ENCODE data around the gene ZBTB44.

ZBTB44 gene

DNA sequence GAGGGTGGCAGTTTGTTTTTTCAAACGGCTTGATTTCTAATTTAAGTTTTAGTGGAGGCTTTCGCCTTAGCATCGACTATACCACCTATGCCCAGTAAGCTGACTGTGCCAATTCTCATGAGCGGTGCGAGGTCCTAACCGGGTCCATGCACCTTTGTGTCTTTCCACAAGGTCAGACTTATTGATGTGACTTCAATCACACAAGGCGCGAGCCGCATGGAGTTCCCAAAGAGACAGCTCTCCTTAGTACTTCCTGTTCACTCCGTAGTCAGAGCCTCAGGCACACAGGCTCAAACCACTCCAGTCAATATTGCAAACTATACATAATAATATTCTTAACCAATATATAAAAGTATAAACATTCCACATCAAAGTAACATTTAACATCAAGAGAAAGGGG, 136.9 kb downstream of the ZBTB44 start:
- no peak for ATAC-seq

More for the DNA sequence above, 136.9 kb downstream of the ZBTB44 start:
- TF ChIP-seq OSR1 (CRISPR knock-in tag; IDR thresholded peaks at IDR 0.05), result no peak
- TF ChIP-seq, protein P1, sequence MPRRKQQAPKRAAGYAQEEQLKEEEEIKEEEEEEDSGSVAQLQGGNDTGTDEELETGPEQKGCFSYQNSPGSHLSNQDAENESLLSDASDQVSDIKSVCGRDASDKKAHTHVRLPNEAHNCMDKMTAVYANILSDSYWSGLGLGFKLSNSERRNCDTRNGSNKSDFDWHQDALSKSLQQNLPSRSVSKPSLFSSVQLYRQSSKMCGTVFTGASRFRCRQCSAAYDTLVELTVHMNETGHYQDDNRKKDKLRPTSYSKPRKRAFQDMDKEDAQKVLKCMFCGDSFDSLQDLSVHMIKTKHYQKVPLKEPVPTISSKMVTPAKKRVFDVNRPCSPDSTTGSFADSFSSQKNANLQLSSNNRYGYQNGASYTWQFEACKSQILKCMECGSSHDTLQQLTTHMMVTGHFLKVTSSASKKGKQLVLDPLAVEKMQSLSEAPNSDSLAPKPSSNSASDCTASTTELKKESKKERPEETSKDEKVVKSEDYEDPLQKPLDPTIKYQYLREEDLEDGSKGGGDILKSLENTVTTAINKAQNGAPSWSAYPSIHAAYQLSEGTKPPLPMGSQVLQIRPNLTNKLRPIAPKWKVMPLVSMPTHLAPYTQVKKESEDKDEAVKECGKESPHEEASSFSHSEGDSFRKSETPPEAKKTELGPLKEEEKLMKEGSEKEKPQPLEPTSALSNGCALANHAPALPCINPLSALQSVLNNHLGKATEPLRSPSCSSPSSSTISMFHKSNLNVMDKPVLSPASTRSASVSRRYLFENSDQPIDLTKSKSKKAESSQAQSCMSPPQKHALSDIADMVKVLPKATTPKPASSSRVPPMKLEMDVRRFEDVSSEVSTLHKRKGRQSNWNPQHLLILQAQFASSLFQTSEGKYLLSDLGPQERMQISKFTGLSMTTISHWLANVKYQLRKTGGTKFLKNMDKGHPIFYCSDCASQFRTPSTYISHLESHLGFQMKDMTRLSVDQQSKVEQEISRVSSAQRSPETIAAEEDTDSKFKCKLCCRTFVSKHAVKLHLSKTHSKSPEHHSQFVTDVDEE (CRISPR knock-in tag; IDR thresholded peaks at IDR 0.05), result no peak
